Left lobe of liver (tissue), 1 donor: ENCODE results near the gene VMO1. TPM values are rescaled to one million over a fixed set of nuclear protein-coding genes. Genes with fewer than 3 reads are reported as not detected.

ENCODE experiments used
- total RNA-seq: library from RNA; stranded (reverse); gene quantifications from one replicate; pipeline ENCODE4 v1.2.1, GENCODE V29; 2021
- donor health status: DM: no; HTN: yes; CAD: no.

VMO1 gene
- total RNA-seq, 1 donor from 2014 or later: 8.2 TPM

Other genes with a start within 250 kb of the VMO1 start
- gene MYBBP1A, start 231.0 kb downstream of the VMO1 start, total RNA-seq: 18.5 TPM
- 0.35 TPM for gene GGT6, start 225.8 kb downstream of the VMO1 start, total RNA-seq
- gene SMTNL2, start 201.8 kb downstream of the VMO1 start, total RNA-seq: not detected
- 0.70 TPM for gene ALOX15, start 144.7 kb downstream of the VMO1 start, total RNA-seq
- gene PELP1, start 82.2 kb downstream of the VMO1 start, total RNA-seq: 17.5 TPM
- gene ARRB2, start 75.7 kb downstream of the VMO1 start, total RNA-seq: 26.2 TPM
- 13.3 TPM for gene MED11, start 54.9 kb downstream of the VMO1 start, total RNA-seq
- 0.63 TPM for gene ZMYND15, start 46.5 kb downstream of the VMO1 start, total RNA-seq
- 14.5 TPM for gene CXCL16, start 46.4 kb downstream of the VMO1 start, total RNA-seq
- gene TM4SF5, start 14.5 kb downstream of the VMO1 start, total RNA-seq: 79.0 TPM
- 28.0 TPM for gene GLTPD2, start 2.6 kb upstream of the VMO1 start, total RNA-seq
- gene PSMB6, start 9.8 kb upstream of the VMO1 start, total RNA-seq: 79.1 TPM
- gene PLD2, start 20.8 kb upstream of the VMO1 start, total RNA-seq: 8.5 TPM
- 34.1 TPM for gene MINK1, start 47.0 kb upstream of the VMO1 start, total RNA-seq
- gene C17orf107, start 113.2 kb upstream of the VMO1 start, total RNA-seq: 4.1 TPM
- gene CHRNE, start 116.7 kb upstream of the VMO1 start, total RNA-seq: 3.1 TPM
- not detected for gene GP1BA, start 145.9 kb upstream of the VMO1 start, total RNA-seq
- gene SLC25A11, start 153.7 kb upstream of the VMO1 start, total RNA-seq: 44.7 TPM
- gene RNF167, start 153.9 kb upstream of the VMO1 start, total RNA-seq: 78.9 TPM
- gene PFN1, start 162.2 kb upstream of the VMO1 start, total RNA-seq: 254 TPM
- gene ENO3, start 164.8 kb upstream of the VMO1 start, total RNA-seq: 52.7 TPM
- 20.3 TPM for gene SPAG7, start 181.5 kb upstream of the VMO1 start, total RNA-seq
- 17.7 TPM for gene CAMTA2, start 201.3 kb upstream of the VMO1 start, total RNA-seq
- gene INCA1, start 211.2 kb upstream of the VMO1 start, total RNA-seq: 0.88 TPM
- 126 TPM for gene KIF1C, start 211.6 kb upstream of the VMO1 start, total RNA-seq
- gene SLC52A1, start 249.1 kb upstream of the VMO1 start, total RNA-seq: 0.08 TPM